Lower leg skin (tissue), 4 donors: Measurements from ENCODE around the gene ZIC4. TPM values are rescaled to one million over a fixed set of nuclear protein-coding genes. Genes with fewer than 3 reads are reported as not detected.
A peak's percentile ranks its signal among the peaks of the same experiment; 100 is the strongest.

Source experiments
- DNase-seq, 2 donors: peaks; one replicate each; pipeline ENCODE4 v3.0.0-alpha.2; 2019; ENCODE audit warnings: low spot score in 2 of 2
- H3K4me3 ChIP-seq: fragments of 200-600 bp; sonication (generic); 2 replicates; pipeline ENCODE4 v1.5.1; 2017; ENCODE audit warnings: mild to moderate bottlenecking, low read depth; ENCODE audit not compliant: poor library complexity, severe bottlenecking
- CTCF ChIP-seq, 3 donors: fragments of 450-650 bp; IDR thresholded peaks; one replicate each; pipeline ENCODE4 v1.5.1; 2016; ENCODE audit warnings: antibody characterized with exemption in 3 of 3, mild to moderate bottlenecking in 3 of 3, moderate library complexity in 2 of 3
- POLR2A ChIP-seq, 2 donors: fragments of 450-650 bp; IDR thresholded peaks; one replicate each; pipeline ENCODE4 v1.6.1; 2016 to 2017; ENCODE audit warnings: antibody characterized with exemption in 2 of 2, mild to moderate bottlenecking in 1 of 2, moderate library complexity in 1 of 2
- WGBS, 2 donors: methylation state at CpG; one replicate each; pipeline ENCODE4 v1.1.5; 2018; 5-methylcytosine and 5-hydroxymethylcytosine counted together
- intact Hi-C: fragments of 100-400 bp; cut with DNase I; formaldehyde crosslinking; loops from one replicate; pipeline ENCODE4 v1.15.0; 2023; ENCODE audit warnings: low total_unique reads
- total RNA-seq, 4 donors: library from RNA; depleted of rRNA; stranded (reverse); fragments of >200 nt; gene quantifications; one replicate each; pipeline ENCODE4 v1.1.0, GENCODE V29; 2016

ZIC4 gene
- total RNA-seq, 4 donors from 2014 or later = 0.10 TPM; not detected in 2

GRCh38 chr3:147397875-147398812 is 8.2 kb downstream of the ZIC4 start:
- no peak for TF ChIP-seq CTCF (IDR thresholded peaks at IDR 0.05)
- no peak for DNase-seq
- H3K4me3 ChIP-seq = no peak overlapping the region
- WGBS, 2 donors = 28 to 43% methylated on average over 46 of the region's 46 CpGs
- intact Hi-C loops = no loop called here

GRCh38 chr3:147397155-147397874 is 9.0 kb downstream of the ZIC4 start:
- intact Hi-C loops = no loop called here
- WGBS, 2 donors = 23 to 28% methylated on average over 34 of the region's 34 CpGs
- H3K4me3 ChIP-seq = no peak overlapping the region
- no peak for TF ChIP-seq POLR2A (IDR thresholded peaks at IDR 0.05)
- TF ChIP-seq CTCF (IDR thresholded peaks at IDR 0.05) = no peak
- peak in 1 of 2 donors; percentile 79 for DNase-seq

- intact Hi-C loops = no loop called here
- TF ChIP-seq POLR2A (IDR thresholded peaks at IDR 0.05) = no peak
- TF ChIP-seq CTCF (IDR thresholded peaks at IDR 0.05) = no peak
- no peak overlapping the region for H3K4me3 ChIP-seq
- peak in 1 of 2 donors; percentile 79 for DNase-seq
- 25 to 36% methylated on average over 17 of the region's 17 CpGs for WGBS, 2 donors
Observed at GRCh38 chr3:147396712-147397046, 9.7 kb downstream of the ZIC4 start.

GRCh38 chr3:147395899-147396711 is 10.2 kb downstream of the ZIC4 start:
- TF ChIP-seq POLR2A (IDR thresholded peaks at IDR 0.05) = no peak
- no peak for TF ChIP-seq CTCF (IDR thresholded peaks at IDR 0.05)
- no peak overlapping the region for H3K4me3 ChIP-seq
- 27 to 33% methylated on average over 29 to 53 of the region's 65 CpGs for WGBS, 2 donors
- intact Hi-C loops = no loop called here
- DNase-seq = peak in 1 of 2 donors; percentile 81

GRCh38 chr3:147394884-147395225 is 11.5 kb downstream of the ZIC4 start:
- DNase-seq = peak in 1 of 2 donors; percentile 32
- TF ChIP-seq CTCF (IDR thresholded peaks at IDR 0.05) = no peak
- no peak for TF ChIP-seq POLR2A (IDR thresholded peaks at IDR 0.05)
- H3K4me3 ChIP-seq = no peak overlapping the region
- 20 to 27% methylated on average over 5 of the region's 5 CpGs for WGBS, 2 donors
- intact Hi-C loops = loop anchor here (5.0 kb wide), 1 partner anchor 307 kb away; no protein-coding TSS in a partner anchor
